Common myeloid progenitor, CD34-positive (primary cell): ENCODE results near the gene MAGI2.

Experiments used
- CTCF ChIA-PET: fragments of 350-600 bp; sonication (Branson Sonifier 250); formaldehyde crosslinking; loops from one replicate; lab custom pipeline; 2021; ENCODE audit warnings: antibody characterized with exemption; lab: Charles Lee
- POLR2A ChIA-PET: fragments of 350-600 bp; sonication (Branson Sonifier 250); formaldehyde crosslinking; loops from one replicate; lab custom pipeline; 2021; ENCODE audit warnings: antibody characterized with exemption; lab: Charles Lee
- DNase-seq, 3 donors: peaks; one replicate each; pipeline versions ENCODE4 v3.0.0 to v3.0.0-alpha.2; 2013
- H3K27ac ChIP-seq, 2 experiments: 1 replicate in 1 of 2; 2 replicates in 1 of 2; pipeline ENCODE4 v1.7.0; 2013; ENCODE audit warnings: inconsistent platforms in 2 of 2, low read length in 2 of 2, mild to moderate bottlenecking in 2 of 2, low read depth in 1 of 2, moderate library complexity in 1 of 2; ENCODE audit not compliant: severe bottlenecking in 2 of 2, insufficient read depth in 1 of 2, poor library complexity in 1 of 2
- H3K27me3 ChIP-seq, 5 experiments: replicated peaks in 2 of 5; 1 replicate in 3 of 5; 2 replicates in 2 of 5; pipeline versions ENCODE4 v1.6.1 to v1.7.0; 2013; ENCODE audit warnings: low read length in 4 of 5, mild to moderate bottlenecking in 2 of 5, moderate library complexity in 2 of 5, inconsistent platforms in 1 of 5; ENCODE audit not compliant: insufficient read depth in 5 of 5, control insufficient read depth in 4 of 5
- H3K36me3 ChIP-seq, 4 experiments: 1 replicate in 2 of 4; 2 replicates in 2 of 4; pipeline versions ENCODE4 v1.6.1 to v1.7.0; 2013; ENCODE audit warnings: low read length in 3 of 4, control low read depth in 1 of 4, mild to moderate bottlenecking in 1 of 4; ENCODE audit not compliant: control insufficient read depth in 4 of 4, insufficient read depth in 4 of 4
- H3K4me1 ChIP-seq, 4 experiments: 1 replicate in 3 of 4; 2 replicates in 1 of 4; pipeline versions ENCODE4 v1.6.1 to v1.7.1; 2013; ENCODE audit warnings: low read length in 3 of 4, mild to moderate bottlenecking in 3 of 4, control low read depth in 1 of 4, inconsistent platforms in 1 of 4, moderate library complexity in 1 of 4; ENCODE audit not compliant: control insufficient read depth in 4 of 4, insufficient read depth in 4 of 4; ENCODE audit errors: control extremely low read depth in 1 of 4
- H3K4me3 ChIP-seq, 7 experiments: 1 replicate in 4 of 7; 2 replicates in 3 of 7; pipeline versions ENCODE4 v1.5.1 to v1.7.0; 2013; ENCODE audit warnings: mild to moderate bottlenecking in 7 of 7, low read length in 6 of 7, moderate library complexity in 6 of 7, inconsistent platforms in 2 of 7, low read depth in 2 of 7, control low read depth in 1 of 7; ENCODE audit not compliant: insufficient read depth in 4 of 7, control insufficient read depth in 1 of 7; ENCODE audit errors: extremely low read depth in 1 of 7
- H3K9me3 ChIP-seq, 5 experiments: 1 replicate in 4 of 5; 2 replicates in 1 of 5; pipeline versions ENCODE4 v1.6.1 to v1.7.1; 2013; ENCODE audit warnings: low read length in 4 of 5, mild to moderate bottlenecking in 2 of 5, inconsistent platforms in 1 of 5, low read depth in 1 of 5, moderate library complexity in 1 of 5; ENCODE audit not compliant: control insufficient read depth in 4 of 5, insufficient read depth in 2 of 5; ENCODE audit errors: control extremely low read depth in 1 of 5
- WGBS: methylation state at CpG from one replicate; pipeline ENCODE4 v1.1.5; 2013; ENCODE audit not compliant: insufficient coverage; 5-methylcytosine and 5-hydroxymethylcytosine counted together

MAGI2 gene

GRCh38 chr7:78444267-78444666 is 1009.2 kb downstream of the MAGI2 start:
- 60% methylated on average over 2 of the region's 2 CpGs for WGBS
- CTCF ChIA-PET = no interaction called here
- no peak for DNase-seq

GRCh38 chr7:78443811-78444210 is 1009.7 kb downstream of the MAGI2 start:
- no peaks in the 10 kb centered on the region for H3K4me1 ChIP-seq
- no peaks in the 10 kb centered on the region for H3K9me3 ChIP-seq
- WGBS = 100% methylated on average over 2 of the region's 4 CpGs
- H3K4me3 ChIP-seq = no peak overlapping the region
- ChIA-PET POLR2A (no interaction called here), CTCF (no interaction called here)
- H3K27ac ChIP-seq = no peak overlapping the region
- H3K36me3 ChIP-seq = no peaks in the 10 kb centered on the region
- no peaks in the 10 kb centered on the region for H3K27me3 ChIP-seq
- no peak for DNase-seq

More at GRCh38 chr7:78444267-78444666, 1009.2 kb downstream of the MAGI2 start:
- H3K36me3 ChIP-seq = no peaks in the 10 kb centered on the region
- H3K27ac ChIP-seq = no peak overlapping the region
- no peaks in the 10 kb centered on the region for H3K9me3 ChIP-seq
- POLR2A ChIA-PET = no interaction called here
- H3K4me3 ChIP-seq = no peak overlapping the region
- H3K4me1 ChIP-seq = no peaks in the 10 kb centered on the region
- no peaks in the 10 kb centered on the region for H3K27me3 ChIP-seq

- no peaks in the 10 kb centered on the region for H3K4me1 ChIP-seq
- ChIA-PET CTCF (no interaction called here), POLR2A (no interaction called here)
- no peak overlapping the region for H3K4me3 ChIP-seq
- no peaks in the 10 kb centered on the region for H3K9me3 ChIP-seq
- H3K27me3 ChIP-seq = peaks cover 0 to 3% (median 0%) of the 10 kb centered on the region in 5 experiments
- H3K27ac ChIP-seq = no peak overlapping the region
- WGBS = 92% methylated on average over 2 of the region's 2 CpGs
- no peak for DNase-seq
- H3K36me3 ChIP-seq = no peaks in the 10 kb centered on the region
Measured at GRCh38 chr7:78441737-78442136, 1011.7 kb downstream of the MAGI2 start.

- no peak for DNase-seq
- Histone ChIP-seq H3K27ac (no peak overlapping the region), H3K27me3 (peaks cover 0 to 3% (median 0%) of the 10 kb centered on the region in 5 experiments), H3K4me3 (no peak overlapping the region), H3K9me3 (no peaks in the 10 kb centered on the region), H3K4me1 (no peaks in the 10 kb centered on the region), H3K36me3 (no peaks in the 10 kb centered on the region)
- CTCF ChIA-PET = no interaction called here
- 98% methylated on average over 7 of the region's 7 CpGs for WGBS
- POLR2A ChIA-PET = no interaction called here
Measured at GRCh38 chr7:78438433-78438832, 1015.0 kb downstream of the MAGI2 start.

- no peaks in the 10 kb centered on the region for H3K4me1 ChIP-seq
- POLR2A ChIA-PET = no interaction called here
- CTCF ChIA-PET = no interaction called here
- H3K9me3 ChIP-seq = no peaks in the 10 kb centered on the region
- no peaks in the 10 kb centered on the region for H3K36me3 ChIP-seq
- no peak overlapping the region for H3K27ac ChIP-seq
- no peak overlapping the region for H3K4me3 ChIP-seq
- peaks cover 0 to 3% (median 0%) of the 10 kb centered on the region in 5 experiments for H3K27me3 ChIP-seq
- DNase-seq = no peak
- WGBS = 75% methylated on average over 4 of the region's 5 CpGs
Measured at GRCh38 chr7:78437118-78437517, 1016.3 kb downstream of the MAGI2 start.

GRCh38 chr7:78435355-78435754 is 1018.1 kb downstream of the MAGI2 start:
- Histone ChIP-seq H3K36me3 (no peaks in the 10 kb centered on the region), H3K27ac (no peak overlapping the region), H3K27me3 (peaks cover 0 to 3% (median 0%) of the 10 kb centered on the region in 5 experiments), H3K4me1 (no peaks in the 10 kb centered on the region), H3K4me3 (no peak overlapping the region), H3K9me3 (no peaks in the 10 kb centered on the region)
- 100% methylated on average over 2 of the region's 4 CpGs for WGBS
- ChIA-PET CTCF (no interaction called here), POLR2A (no interaction called here)
- DNase-seq = no peak

- ChIA-PET CTCF (no interaction called here), POLR2A (no interaction called here)
- no peaks in the 10 kb centered on the region for H3K9me3 ChIP-seq
- H3K4me3 ChIP-seq = no peak overlapping the region
- peaks cover 0 to 3% (median 0%) of the 10 kb centered on the region in 5 experiments for H3K27me3 ChIP-seq
- H3K27ac ChIP-seq = no peak overlapping the region
- DNase-seq = no peak
- no CpG with 5 or more reads among the region's 1 CpG for WGBS
- H3K4me1 ChIP-seq = no peaks in the 10 kb centered on the region
- H3K36me3 ChIP-seq = no peaks in the 10 kb centered on the region
Measured at GRCh38 chr7:78434281-78434680, 1019.2 kb downstream of the MAGI2 start.
